Activated B cell treated with CpG ODN at 0.5 μM for 24 hours (primary cell): ENCODE measurements around the gene CLP1. TPM values are rescaled to one million over a fixed set of nuclear protein-coding genes. Genes with fewer than 3 reads are reported as not detected.
"Not testable (repeated sequence)": the region's sequence is repeated elsewhere in the genome, so short reads cannot be mapped to it uniquely, and the experiment has no call there.

ENCODE experiments used
- ATAC-seq: fragments of 200-7000 bp; cut with Tn5 transposase; one replicate; pipeline ENCODE4 v1.10.0; 2021; ENCODE audit warnings: low read depth, mild to moderate bottlenecking, moderate library complexity
- CTCF ChIA-PET: fragments of 350-600 bp; sonication (Branson Sonifier 250); formaldehyde crosslinking; loops from one replicate; lab custom pipeline; 2021; ENCODE audit warnings: antibody characterized with exemption; lab: Charles Lee
- POLR2A ChIA-PET: fragments of 350-600 bp; sonication (Branson Sonifier 250); formaldehyde crosslinking; loops from one replicate; lab custom pipeline; 2021; ENCODE audit warnings: antibody characterized with exemption; lab: Charles Lee
- DNase-seq: peaks from one replicate; pipeline ENCODE4 v3.0.0; 2022
- H3K27ac Mint-ChIP-seq: one replicate; pipeline ENCODE4 v1.8.0; 2020; ENCODE audit warnings: mixed read lengths
- H3K27me3 Mint-ChIP-seq: one replicate; pipeline ENCODE4 v1.8.0; 2021; ENCODE audit warnings: mixed read lengths
- H3K36me3 Mint-ChIP-seq: one replicate; pipeline ENCODE4 v1.8.0; 2021; ENCODE audit warnings: low read depth, mixed read lengths
- H3K4me1 Mint-ChIP-seq: one replicate; pipeline ENCODE4 v1.8.0; 2021; ENCODE audit warnings: mixed read lengths
- H3K4me3 Mint-ChIP-seq: one replicate; pipeline ENCODE4 v1.8.0; 2020; ENCODE audit warnings: mild to moderate bottlenecking, mixed read lengths
- H3K9me3 Mint-ChIP-seq: one replicate; pipeline ENCODE4 v1.8.0; 2020; ENCODE audit warnings: mixed read lengths
- CTCF ChIP-seq: fragments of 200-600 bp; IDR thresholded peaks from one replicate; pipeline ENCODE4 v1.8.0; 2022; ENCODE audit warnings: antibody characterized with exemption, mild to moderate bottlenecking
- intact Hi-C: fragments of 100-400 bp; cut with micrococcal nuclease; formaldehyde crosslinking; loops from one replicate; pipeline ENCODE4 v1.15.1; 2024
- total RNA-seq: library from RNA; stranded (reverse); gene quantifications from 2 replicates; pipeline ENCODE4 v1.2.3, GENCODE V29; 2022

The CLP1 gene
- total RNA-seq, 1 donor from 2014 or later: 20.4 TPM

DNA sequence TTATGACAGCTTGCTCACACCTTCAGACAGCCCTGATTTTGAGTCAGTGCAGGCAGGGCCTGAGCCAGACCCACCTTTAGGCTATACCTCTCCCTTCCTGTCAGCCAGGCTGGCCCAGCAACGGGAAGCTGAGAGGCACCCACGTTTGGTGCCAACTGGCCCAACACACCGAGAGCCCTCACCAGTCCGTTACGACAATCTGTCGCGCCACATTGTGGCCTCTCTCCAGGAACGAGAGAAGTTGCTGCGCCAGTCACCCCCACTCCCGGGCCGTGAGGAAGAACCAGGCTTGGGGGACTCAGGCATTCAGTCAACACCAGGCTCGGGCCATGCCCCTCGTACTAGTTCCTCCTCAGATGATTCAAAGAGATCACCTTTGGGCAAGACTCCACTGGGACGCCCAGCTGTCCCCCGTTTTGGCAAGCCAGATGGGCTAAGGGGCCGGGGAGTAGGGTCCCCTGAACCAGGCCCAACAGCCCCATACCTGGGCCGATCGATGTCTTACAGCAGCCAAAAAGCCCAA lies 41.3 kb downstream of the CLP1 start:
- no peak overlapping the region for H3K4me3 Mint-ChIP-seq
- ATAC-seq: no peak
- CTCF ChIA-PET: no interaction called here
- H3K9me3 Mint-ChIP-seq: no peaks in the 10 kb centered on the region
- no peak for DNase-seq
- no peak overlapping the region for H3K27ac Mint-ChIP-seq
- intact Hi-C loops: no loop called here
- H3K27me3 Mint-ChIP-seq: no peaks in the 10 kb centered on the region
- peaks cover 84% of the 10 kb centered on the region for H3K36me3 Mint-ChIP-seq
- no peak for TF ChIP-seq CTCF
- H3K4me1 Mint-ChIP-seq: no peaks in the 10 kb centered on the region
- POLR2A ChIA-PET: no interaction called here

- no peaks in the 10 kb centered on the region for H3K4me1 Mint-ChIP-seq
- no peak overlapping the region for H3K4me3 Mint-ChIP-seq
- CTCF ChIA-PET: no interaction called here
- no peaks in the 10 kb centered on the region for H3K27me3 Mint-ChIP-seq
- POLR2A ChIA-PET: no interaction called here
- H3K9me3 Mint-ChIP-seq: no peaks in the 10 kb centered on the region
- intact Hi-C loops: no loop called here
- TF ChIP-seq CTCF: no peak
- peaks cover 87% of the 10 kb centered on the region for H3K36me3 Mint-ChIP-seq
- no peak overlapping the region for H3K27ac Mint-ChIP-seq
- ATAC-seq: no peak
- DNase-seq: no peak
These were observed 42.3 kb downstream of the CLP1 start for GRCh38 chr11:57699813-57700212.

DNA sequence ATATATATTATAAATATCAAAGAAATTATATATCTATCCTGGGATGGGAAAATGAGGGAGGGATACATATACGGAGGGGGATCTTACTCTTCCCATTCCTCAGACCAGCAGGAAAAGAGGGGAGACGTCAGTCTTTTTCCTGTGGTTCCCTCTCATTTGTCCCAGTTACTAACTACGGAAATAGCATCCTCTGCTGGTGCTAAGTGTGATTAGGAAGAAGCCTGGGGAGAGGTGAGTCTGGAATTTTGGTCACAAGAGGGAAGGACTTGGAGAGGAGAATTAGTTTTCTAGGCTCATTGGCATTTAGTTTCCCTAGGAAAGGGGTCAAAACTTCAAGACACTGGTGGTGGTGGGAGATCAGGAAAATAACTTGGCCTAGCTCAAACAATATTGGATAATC lies 42.9 kb downstream of the CLP1 start:
- no peak for ATAC-seq
- Mint-ChIP-seq H3K9me3 (no peaks in the 10 kb centered on the region), H3K27me3 (no peaks in the 10 kb centered on the region), H3K36me3 (peaks cover 84% of the 10 kb centered on the region), H3K4me3 (no peak overlapping the region), H3K27ac (no peak overlapping the region), H3K4me1 (no peaks in the 10 kb centered on the region)
- CTCF ChIA-PET: no interaction called here
- POLR2A ChIA-PET: no interaction called here
- intact Hi-C loops: no loop called here
- DNase-seq: no peak
- TF ChIP-seq CTCF: no peak

- CTCF ChIA-PET: interaction anchor here (0.7 to 1.6 kb wide), 2 partner anchors 31 to 97 kb away, joined by 3 to 5 read pairs; no protein-coding TSS in a partner anchor
These were observed 45.8 kb downstream of the CLP1 start for GRCh38 chr11:57703341-57703740.

GRCh38 chr11:57704932-57705331 lies 47.4 kb downstream of the CLP1 start:
- CTCF ChIA-PET: no interaction called here
- POLR2A ChIA-PET: interaction anchor here (0.6 to 0.7 kb wide), 2 partner anchors 23 to 134 kb away, joined by 4 read pairs; no protein-coding TSS in a partner anchor
- TF ChIP-seq CTCF: no peak
- Mint-ChIP-seq H3K27me3 (no peaks in the 10 kb centered on the region), H3K4me3 (no peak overlapping the region), H3K36me3 (peaks cover 63% of the 10 kb centered on the region), H3K27ac (no peak overlapping the region), H3K9me3 (no peaks in the 10 kb centered on the region), H3K4me1 (peaks cover 8% of the 10 kb centered on the region)
- DNase-seq (no peak), ATAC-seq (no peak)
- intact Hi-C loops: no loop called here

More at GRCh38 chr11:57703341-57703740, 45.8 kb downstream of the CLP1 start:
- no peak overlapping the region for H3K27ac Mint-ChIP-seq
- H3K36me3 Mint-ChIP-seq: peaks cover 71% of the 10 kb centered on the region
- intact Hi-C loops: no loop called here
- peaks cover 3% of the 10 kb centered on the region for H3K4me1 Mint-ChIP-seq
- DNase-seq (no peak), ATAC-seq (no peak)
- POLR2A ChIA-PET: interaction anchor here (0.6 to 2.3 kb wide), 3 partner anchors 9 to 830 kb away, joined by 3 to 9 read pairs (median 7); partner anchors contain the start of genes MED19 and TMX2
- no peaks in the 10 kb centered on the region for H3K9me3 Mint-ChIP-seq
- TF ChIP-seq CTCF: no peak
- no peaks in the 10 kb centered on the region for H3K27me3 Mint-ChIP-seq
- no peak overlapping the region for H3K4me3 Mint-ChIP-seq

- intact Hi-C loops, H3K27ac Mint-ChIP-seq, H3K4me3 Mint-ChIP-seq, CTCF ChIA-PET, ATAC-seq, DNase-seq, H3K27me3 Mint-ChIP-seq, H3K9me3 Mint-ChIP-seq: not testable (repeated sequence)
- POLR2A ChIA-PET: interaction anchor here (0.6 to 0.7 kb wide), 2 partner anchors 22 to 134 kb away, joined by 4 read pairs; no protein-coding TSS in a partner anchor
- H3K4me1 Mint-ChIP-seq: peaks cover 11% of the 10 kb centered on the region
- H3K36me3 Mint-ChIP-seq: peaks cover 59% of the 10 kb centered on the region
These were observed 47.9 kb downstream of the CLP1 start for GRCh38 chr11:57705432-57705831.
